ENCODE measurements around the gene ABCE1. TPM values are rescaled to one million over a fixed set of nuclear protein-coding genes. Genes with fewer than 3 reads are reported as not detected.

Gene ABCE1
- total and polyA plus RNA-seq, 7 donors: 9.0 to 58.2 (median 41.4) TPM

- Histone ChIP-seq H3K4me3 (peak overlapping the region; percentile 69 to 85 (median 78)), H3K9me3 (no peaks in the 10 kb centered on the region), H3K27ac (peak overlapping the region; percentile 86 to 94 (median 92)), H3K4me1 (peaks cover 0 to 53% (median 43%) of the 10 kb centered on the region in 4 donors), H3K36me3 (peaks cover 0 to 22% (median 9%) of the 10 kb centered on the region in 4 donors), H3K27me3 (no peaks in the 10 kb centered on the region)
- 0% methylated on average over 9 of the region's 9 CpGs for WGBS, 2 donors
- TF ChIP-seq EP300 (IDR thresholded peaks at IDR 0.05) (no peak), CTCF (IDR thresholded peaks at IDR 0.05) (no peak), POLR2AphosphoS5 (IDR thresholded peaks at IDR 0.05) (no peak), POLR2A (IDR thresholded peaks at IDR 0.05) (no peak)
- DNase-seq: peak; percentile 70
- intact Hi-C loops (cut with DNase I): loop anchor here (2.0 to 10.0 kb wide), 4 partner anchors 82 to 1076 kb away; partner anchors contain the start of genes LSM6, MMAA and OTUD4
Observed at GRCh38 chr4:145098675-145099037, 545 bp downstream of the ABCE1 start.

- WGBS, 2 donors: 12 to 14% methylated on average over 5 of the region's 5 CpGs
- H3K4me1 ChIP-seq: peaks cover 0 to 53% (median 43%) of the 10 kb centered on the region in 4 donors
Observed at GRCh38 chr4:145099653-145100052, 1.5 kb downstream of the ABCE1 start.

GRCh38 chr4:145101091-145101490 is 3.0 kb downstream of the ABCE1 start:
- peaks cover 0 to 53% (median 43%) of the 10 kb centered on the region in 4 donors for H3K4me1 ChIP-seq
- H3K27ac ChIP-seq: no peak overlapping the region
- intact Hi-C loops (cut with DNase I): no loop called here
- no peaks in the 10 kb centered on the region for H3K27me3 ChIP-seq
- peaks cover 0 to 19% (median 10%) of the 10 kb centered on the region in 4 donors for H3K36me3 ChIP-seq
- no peak for TF ChIP-seq EP300 (IDR thresholded peaks at IDR 0.05)
- TF ChIP-seq POLR2A (IDR thresholded peaks at IDR 0.05): no peak
- TF ChIP-seq POLR2AphosphoS5 (IDR thresholded peaks at IDR 0.05): no peak
- TF ChIP-seq CTCF (IDR thresholded peaks at IDR 0.05): no peak
- H3K4me3 ChIP-seq: no peak overlapping the region
- 96% methylated on average over 1 of the region's 1 CpG for WGBS, 2 donors
- DNase-seq: no peak
- no peaks in the 10 kb centered on the region for H3K9me3 ChIP-seq

More at GRCh38 chr4:145099653-145100052, 1.5 kb downstream of the ABCE1 start:
- Histone ChIP-seq H3K9me3 (no peaks in the 10 kb centered on the region), H3K27ac (no peak overlapping the region), H3K27me3 (no peaks in the 10 kb centered on the region), H3K36me3 (peaks cover 0 to 17% (median 2%) of the 10 kb centered on the region in 4 donors), H3K4me3 (peak overlapping the region in 2 of 4 donors; percentile 69 to 81)
- DNase-seq: no peak
- TF ChIP-seq CTCF (IDR thresholded peaks at IDR 0.05) (no peak), EP300 (IDR thresholded peaks at IDR 0.05) (no peak), POLR2A (IDR thresholded peaks at IDR 0.05) (no peak), POLR2AphosphoS5 (IDR thresholded peaks at IDR 0.05) (no peak)
- intact Hi-C loops (cut with DNase I): loop anchor here (2.0 to 10.0 kb wide), 4 partner anchors 81 to 1075 kb away; partner anchors contain the start of genes LSM6, MMAA and OTUD4

- WGBS, 2 donors: 76 to 85% methylated on average over 2 of the region's 2 CpGs
- intact Hi-C loops (cut with DNase I): no loop called here
- TF ChIP-seq POLR2A (IDR thresholded peaks at IDR 0.05) (no peak), POLR2AphosphoS5 (IDR thresholded peaks at IDR 0.05) (no peak), EP300 (IDR thresholded peaks at IDR 0.05) (no peak), CTCF (IDR thresholded peaks at IDR 0.05) (no peak)
- Histone ChIP-seq H3K4me3 (no peak overlapping the region), H3K27ac (no peak overlapping the region), H3K27me3 (no peaks in the 10 kb centered on the region), H3K9me3 (no peaks in the 10 kb centered on the region), H3K36me3 (peaks cover 0 to 34% (median 17%) of the 10 kb centered on the region in 4 donors), H3K4me1 (peaks cover 0 to 39% (median 30%) of the 10 kb centered on the region in 4 donors)
- DNase-seq: no peak
Observed at GRCh38 chr4:145102619-145103018, 4.5 kb downstream of the ABCE1 start.

GRCh38 chr4:145103496-145103895 is 5.4 kb downstream of the ABCE1 start:
- no peak overlapping the region for H3K27ac ChIP-seq
- 67 to 87% methylated on average over 3 of the region's 3 CpGs for WGBS, 2 donors
- DNase-seq: no peak
- H3K27me3 ChIP-seq: no peaks in the 10 kb centered on the region
- TF ChIP-seq EP300 (IDR thresholded peaks at IDR 0.05) (no peak), CTCF (IDR thresholded peaks at IDR 0.05) (no peak), POLR2AphosphoS5 (IDR thresholded peaks at IDR 0.05) (no peak), POLR2A (IDR thresholded peaks at IDR 0.05) (no peak)
- intact Hi-C loops (cut with DNase I): no loop called here
- peaks cover 0 to 43% (median 20%) of the 10 kb centered on the region in 4 donors for H3K36me3 ChIP-seq
- no peaks in the 10 kb centered on the region for H3K9me3 ChIP-seq
- H3K4me1 ChIP-seq: peaks cover 0 to 39% (median 30%) of the 10 kb centered on the region in 4 donors
- H3K4me3 ChIP-seq: no peak overlapping the region
